NCI-H526 treated with DMSO at 0.1 percent for 48 hours (cell line): ENCODE results near the gene SMIM35.

Experiments used
- DNase-seq: peaks from one replicate; lab custom pipeline; 2025; lab: John Stamatoyannopoulos, UW

SMIM35 gene

DNA sequence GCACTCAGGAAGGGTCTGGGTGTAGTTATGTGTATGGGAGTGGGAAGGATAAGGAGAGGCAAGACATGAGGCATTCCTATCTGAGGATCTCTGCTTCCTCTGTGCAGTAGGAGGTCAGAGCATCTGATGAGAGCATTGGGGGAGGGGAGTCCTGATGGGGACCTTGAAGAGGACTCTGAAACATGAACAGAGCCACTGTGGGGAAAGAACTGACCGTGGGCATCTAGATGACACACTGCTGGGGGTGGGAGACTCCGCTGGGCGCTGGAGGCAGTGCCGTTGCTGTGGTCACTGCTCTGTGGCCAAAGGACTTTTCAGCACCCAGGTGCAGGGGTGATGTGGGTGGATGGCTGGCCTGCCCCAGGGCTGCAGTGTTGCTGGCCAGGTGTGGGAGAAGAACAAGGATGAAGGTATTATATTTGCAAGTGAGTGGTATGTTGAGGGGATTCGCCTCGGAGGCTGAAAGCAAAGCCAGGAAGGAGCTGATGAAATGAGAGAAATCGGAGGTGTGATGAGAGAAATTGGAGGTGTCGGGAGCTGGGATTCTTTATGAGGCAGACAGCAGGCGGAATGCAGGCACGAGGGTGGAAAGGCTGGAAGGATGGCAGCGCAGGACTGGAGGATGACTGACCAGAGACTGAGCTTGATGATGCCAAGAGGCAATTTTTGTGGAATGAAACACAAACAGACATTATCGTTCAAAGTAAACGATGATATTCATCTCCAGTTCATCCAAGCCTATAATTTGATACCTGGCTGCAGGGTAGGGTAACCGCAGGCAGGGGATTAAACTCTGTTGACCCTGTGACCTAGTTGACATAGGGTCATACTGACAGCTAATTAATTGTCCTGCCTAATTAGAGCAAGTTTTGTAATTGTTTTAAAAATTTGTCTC is 29.3 kb downstream of the SMIM35 start:
- DNase-seq, result no peak

GRCh38 chr11:118056806-118057205 is 30.0 kb downstream of the SMIM35 start:
- DNase-seq, result no peak

- DNase-seq, result no peak
Measured at GRCh38 chr11:118055966-118056365, 30.8 kb downstream of the SMIM35 start.

- DNase-seq, result no peak
Measured at GRCh38 chr11:118054712-118055640, 31.8 kb downstream of the SMIM35 start.

DNA sequence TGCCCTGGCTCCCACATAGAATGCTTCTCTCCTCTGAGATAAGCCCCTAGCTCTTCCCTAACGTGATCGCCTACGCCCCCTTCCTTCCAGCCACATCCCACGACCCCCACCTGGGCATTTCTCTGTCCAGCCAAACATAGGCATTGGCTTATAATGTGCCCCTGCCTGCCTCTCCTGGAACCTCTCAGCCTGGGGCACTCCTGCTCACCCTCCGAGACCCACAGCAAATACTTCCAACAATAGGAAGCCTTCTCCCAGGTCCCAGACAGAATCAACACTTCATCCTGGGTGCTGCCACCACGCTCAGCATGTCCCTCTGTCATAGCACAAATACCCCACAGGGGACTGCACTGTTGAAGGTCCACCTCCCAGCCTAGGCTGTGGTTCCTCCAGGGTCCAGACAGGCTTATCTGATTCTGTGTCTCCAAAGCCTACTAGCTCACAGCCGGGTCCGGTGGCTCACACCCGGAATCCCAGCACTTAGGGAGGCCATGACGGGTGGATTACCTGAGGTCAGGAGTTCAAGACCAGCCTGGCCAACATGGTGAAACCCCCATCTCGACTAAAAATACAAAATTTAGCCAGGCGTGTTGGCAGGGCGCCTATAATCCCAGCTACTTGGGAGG is 34.1 kb downstream of the SMIM35 start:
- no peak for DNase-seq

- no peak for DNase-seq
Measured at GRCh38 chr11:118051611-118052461, 34.9 kb downstream of the SMIM35 start.

- DNase-seq, result no peak
Measured at GRCh38 chr11:118051136-118051610, 35.6 kb downstream of the SMIM35 start.

DNA sequence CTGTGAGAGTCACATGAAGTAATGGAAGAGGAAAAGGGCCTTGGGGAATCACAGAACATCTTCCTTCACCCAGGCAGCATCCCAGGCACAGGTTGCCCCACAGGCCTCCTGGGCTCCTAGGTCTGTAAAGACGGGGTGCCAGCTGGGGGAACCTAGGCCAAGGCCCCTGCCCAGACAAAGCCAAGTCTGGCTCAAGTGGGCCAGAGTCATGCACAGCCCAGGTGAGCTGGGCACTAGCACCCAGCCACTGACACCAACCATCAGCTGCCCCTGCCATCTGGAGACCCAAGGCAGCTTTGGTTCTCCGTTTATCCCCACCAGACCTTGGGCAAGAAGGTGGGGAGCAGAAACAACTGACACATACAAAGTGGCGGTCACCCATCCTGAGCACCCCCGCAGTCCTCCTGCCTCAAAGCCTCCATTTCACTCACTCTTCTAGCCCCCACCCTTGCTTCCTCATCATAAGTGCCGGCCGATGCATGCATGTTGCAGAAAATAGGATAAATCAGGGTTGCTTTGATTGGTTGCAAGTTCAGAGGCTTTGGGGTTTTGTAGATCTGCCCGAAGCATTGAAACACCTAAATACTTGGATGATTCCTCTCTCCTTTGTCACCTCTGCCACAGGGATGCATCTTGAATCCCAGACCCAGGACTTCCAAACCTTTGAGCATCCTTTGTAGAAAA is 36.4 kb downstream of the SMIM35 start:
- DNase-seq, result no peak

GRCh38 chr11:118049771-118050170 is 37.0 kb downstream of the SMIM35 start:
- no peak for DNase-seq

DNA sequence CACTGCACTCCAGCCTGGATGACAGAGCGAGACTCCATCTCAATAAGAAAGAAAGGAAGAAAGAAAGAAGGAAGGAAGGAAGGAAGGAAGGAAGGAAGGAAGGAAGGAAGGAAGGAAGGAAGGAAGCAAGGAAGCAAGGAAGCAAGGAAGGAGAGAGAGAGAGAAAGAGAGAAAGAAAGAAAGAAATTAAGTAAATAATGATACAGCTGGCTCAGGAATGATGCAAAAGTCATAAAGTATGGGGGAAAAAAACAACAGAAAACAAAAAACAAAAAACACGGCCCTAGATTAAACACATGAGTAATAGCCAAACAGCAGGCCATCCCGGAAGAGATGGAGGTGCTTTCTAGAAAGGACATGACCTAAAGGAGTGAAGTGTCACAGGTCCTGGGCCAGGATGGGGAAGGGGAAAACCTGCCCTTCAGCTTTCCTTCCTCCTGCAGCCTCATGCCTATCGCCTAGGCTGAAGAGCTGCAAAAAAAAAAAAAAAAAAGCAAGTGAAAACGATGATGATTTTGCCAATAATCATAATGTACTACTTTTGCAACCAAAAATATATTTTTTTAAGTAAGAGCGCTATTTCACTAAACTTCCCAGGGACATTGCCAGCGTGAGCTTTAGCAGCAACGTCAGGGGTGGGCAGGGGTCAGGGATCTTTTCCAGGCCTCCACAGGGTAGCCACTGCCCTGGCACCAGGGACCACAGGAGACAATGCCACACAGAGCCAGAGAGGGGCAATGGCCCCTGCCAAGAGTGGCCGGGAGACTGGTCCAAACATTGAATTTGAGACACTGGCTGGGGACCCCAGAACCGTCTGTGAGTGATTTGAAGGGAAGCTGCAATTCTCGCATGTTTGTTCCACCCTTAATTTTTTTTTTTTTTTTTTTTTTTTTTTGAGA is 38.0 kb downstream of the SMIM35 start:
- DNase-seq, result no peak

- no peak for DNase-seq
Measured at GRCh38 chr11:118047749-118048148, 39.0 kb downstream of the SMIM35 start.

- DNase-seq, result no peak
Measured at GRCh38 chr11:118046964-118047700, 39.6 kb downstream of the SMIM35 start.

- no peak for DNase-seq
Measured at GRCh38 chr11:118046051-118046963, 40.5 kb downstream of the SMIM35 start.

- DNase-seq, result no peak
Measured at GRCh38 chr11:118045191-118045590, 41.6 kb downstream of the SMIM35 start.

GRCh38 chr11:118042796-118043195 is 44.0 kb downstream of the SMIM35 start:
- no peak for DNase-seq

DNA sequence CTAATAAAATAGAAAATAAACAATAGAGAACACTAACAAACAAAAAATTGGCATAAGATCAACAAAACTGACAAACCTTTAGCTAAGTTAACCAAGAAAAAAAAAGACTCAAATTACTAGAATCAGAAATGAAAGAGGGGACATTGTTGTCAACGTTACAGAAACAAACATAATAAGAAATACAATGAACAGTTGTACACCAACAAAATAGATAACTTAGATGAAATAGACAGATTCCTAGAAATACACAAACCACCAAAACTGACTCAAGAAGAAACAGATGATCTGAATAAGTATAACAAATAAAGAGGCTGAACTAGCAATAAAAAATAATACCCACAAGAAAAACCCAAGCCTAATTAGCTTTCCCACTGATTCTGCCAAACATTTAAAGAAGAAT is 44.6 kb downstream of the SMIM35 start:
- DNase-seq, result no peak

GRCh38 chr11:118033443-118033842 is 53.3 kb downstream of the SMIM35 start:
- no peak for DNase-seq

- DNase-seq, result no peak
Measured at GRCh38 chr11:118028626-118029025, 58.1 kb downstream of the SMIM35 start.
